Epithelial cell of proximal tubule (primary cell): Measurements from ENCODE around the gene GDPD4. TPM values are rescaled to one million over a fixed set of nuclear protein-coding genes. Genes with fewer than 3 reads are reported as not detected.

ENCODE experiments used
- DNase-seq: peaks from one replicate; pipeline ENCODE4 v3.0.0-alpha.2; 2011; ENCODE audit warnings: low read depth
- H3K4me3 ChIP-seq: 2 replicates; pipeline ENCODE4 v1.5.1; 2011; ENCODE audit warnings: low read depth, mild to moderate bottlenecking, low read length
- CTCF ChIP-seq: conservative IDR thresholded peaks from 2 replicates; pipeline ENCODE4 v1.5.1; 2012; ENCODE audit warnings: low read depth, mild to moderate bottlenecking, low read length
- total RNA-seq: library from RNA; depleted of rRNA; stranded (reverse); fragments of >200 nt; gene quantifications from 2 replicates; pipeline ENCODE4 v1.2.3, GENCODE V29; 2015

GDPD4 gene
- total RNA-seq, 1 donor from 2014 or later, result not detected

DNA sequence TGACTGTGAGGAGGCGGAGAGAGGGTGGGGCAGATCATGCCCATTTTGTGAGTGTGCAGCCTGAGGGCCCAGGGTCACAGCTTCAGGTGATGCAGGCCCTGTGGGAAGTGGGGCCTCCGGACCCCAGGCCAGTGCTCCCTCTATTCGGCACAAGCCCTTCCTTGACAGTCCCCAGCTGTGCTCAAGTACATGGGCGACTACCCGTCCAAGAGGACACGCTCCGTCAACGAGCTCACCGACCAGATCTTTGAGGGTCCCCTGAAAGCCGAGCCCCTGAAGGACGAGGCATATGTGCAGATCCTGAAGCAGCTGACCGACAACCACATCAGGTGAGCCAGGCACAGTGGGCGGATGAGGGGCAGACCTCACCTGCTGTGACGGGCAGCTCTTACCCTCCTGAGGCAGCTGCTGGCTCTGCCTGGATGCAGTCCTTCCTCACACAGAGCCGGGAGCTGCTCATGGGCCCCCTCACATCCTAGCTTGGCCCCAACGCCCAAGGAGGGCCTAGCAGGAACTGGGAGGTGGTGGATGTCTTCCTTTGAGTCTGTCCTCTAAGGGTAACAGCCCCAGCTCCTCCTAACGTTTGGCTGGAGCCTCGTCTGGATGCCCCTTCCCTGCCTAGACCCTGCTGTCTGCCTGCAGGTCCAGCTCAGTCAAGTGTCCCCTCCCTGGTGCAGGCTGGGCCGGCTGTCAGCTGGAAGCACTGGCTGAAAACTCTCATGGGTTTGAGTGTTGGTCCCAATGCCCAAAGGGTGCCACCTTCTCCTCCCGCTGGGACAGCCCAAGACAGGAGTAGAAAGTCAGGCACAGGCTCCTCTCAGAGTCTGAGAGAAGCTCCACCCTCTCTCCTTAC lies 97.4 kb downstream of the GDPD4 start:
- no peak overlapping the region for H3K4me3 ChIP-seq
- no peak for TF ChIP-seq CTCF
- no peak for DNase-seq

GRCh38 chr11:77202941-77203900 lies 98.3 kb downstream of the GDPD4 start:
- H3K4me3 ChIP-seq, result no peak overlapping the region
- TF ChIP-seq CTCF, result no peak
- DNase-seq, result no peak

DNA sequence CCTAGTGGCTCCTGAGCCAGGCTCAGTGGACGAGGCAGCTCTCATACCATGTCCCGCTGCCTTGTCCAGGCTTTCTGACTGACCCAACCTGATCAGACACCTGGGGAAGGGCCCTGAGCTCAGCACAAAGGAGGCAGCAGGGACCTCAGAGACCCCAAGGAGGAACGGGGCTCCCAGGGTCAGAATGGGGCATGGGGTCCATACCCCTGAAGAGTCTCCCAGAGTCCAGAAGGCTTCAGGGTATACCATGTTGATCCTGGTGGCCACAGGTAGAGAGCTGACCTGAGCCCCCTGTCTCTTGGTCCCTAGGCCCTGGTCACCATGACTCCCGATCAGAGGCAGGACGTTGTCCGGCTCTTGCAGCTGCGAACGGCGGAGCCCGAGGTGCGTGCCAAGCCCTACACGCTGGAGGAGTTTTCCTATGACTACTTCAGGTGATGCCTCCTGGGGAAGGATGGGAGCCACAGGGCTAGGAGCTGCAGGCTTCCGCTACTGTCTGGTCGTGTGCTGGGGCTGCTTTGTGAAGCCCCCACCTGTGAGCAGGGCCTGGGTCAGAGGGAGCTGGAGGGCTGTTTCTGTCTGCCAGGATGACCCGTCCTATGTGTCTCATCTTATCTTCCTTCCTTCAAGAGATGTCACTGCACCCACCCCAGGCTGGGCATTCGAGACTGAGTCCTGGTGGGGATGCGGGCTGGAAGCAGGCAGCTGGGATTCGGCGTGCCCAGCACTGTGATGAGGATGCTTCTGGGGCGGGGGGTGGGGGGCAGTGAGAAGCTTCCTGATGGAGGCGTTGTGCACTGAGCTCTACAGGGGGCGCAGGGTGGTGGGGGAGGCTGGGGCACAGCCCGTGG lies 99.3 kb downstream of the GDPD4 start:
- no peak for TF ChIP-seq CTCF
- no peak overlapping the region for H3K4me3 ChIP-seq
- DNase-seq, result no peak

DNA sequence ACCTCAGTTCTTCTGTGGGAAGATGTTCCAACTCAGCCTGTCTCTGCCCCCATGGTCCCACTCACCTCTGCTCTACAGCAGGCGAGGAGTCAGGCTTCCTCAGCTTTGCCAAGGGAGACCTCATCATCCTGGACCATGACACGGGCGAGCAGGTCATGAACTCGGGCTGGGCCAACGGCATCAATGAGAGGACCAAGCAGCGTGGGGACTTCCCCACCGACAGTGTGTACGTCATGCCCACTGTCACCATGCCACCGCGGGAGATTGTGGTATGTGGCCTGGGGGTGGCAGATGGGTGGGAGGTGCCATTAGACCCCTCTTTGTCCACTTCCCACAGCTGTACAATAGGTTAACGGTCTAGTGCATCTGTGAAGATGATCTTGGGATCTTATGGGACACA lies 100.1 kb downstream of the GDPD4 start:
- no peak for DNase-seq
- H3K4me3 ChIP-seq, result no peak overlapping the region
- no peak for TF ChIP-seq CTCF

- TF ChIP-seq CTCF, result no peak
- H3K4me3 ChIP-seq, result no peak overlapping the region
- no peak for DNase-seq
Observed at GRCh38 chr11:77200351-77201268, 100.9 kb downstream of the GDPD4 start.
